Endothelial cell of umbilical vein (primary cell): ENCODE measurements around the gene ARFGEF3. TPM values are rescaled to one million over a fixed set of nuclear protein-coding genes. Genes with fewer than 3 reads are reported as not detected.

ENCODE experiments used
- BruUV-seq: library from RNA; stranded (reverse); fragments of 400-500 nt; replicated peaks from 2 replicates; lab custom pipeline; 2021; lab: Mats Ljungman, UMichigan
- CTCF ChIA-PET: fragments of 300-600, 350-600 bp; sonication (Branson Sonifier 250); formaldehyde crosslinking; loops from one replicate; lab custom pipeline; 2021; ENCODE audit warnings: antibody characterized with exemption, inconsistent platforms; lab: Charles Lee
- POLR2A ChIA-PET: fragments of 300-600, 350-600 bp; sonication (Branson Sonifier 250); formaldehyde crosslinking; loops from one replicate; lab custom pipeline; 2021; ENCODE audit warnings: antibody characterized with exemption, inconsistent platforms; lab: Charles Lee
- DNase-seq: peaks from one replicate; pipeline ENCODE4 v3.0.0-alpha.2; 2011; ENCODE audit warnings: low read depth, low spot score
- FAIRE-seq: peaks from 2 replicates; lab custom pipeline; 2011; peaks lifted over from hg19 to GRCh38; lab: Jason Lieb, UNC
- H2AFZ ChIP-seq: 2 replicates; pipeline ENCODE4 v1.6.0; 2012; ENCODE audit warnings: low read depth, low read length, control low read depth, inconsistent platforms
- H3K27ac ChIP-seq: 2 replicates; pipeline ENCODE4 v1.5.1; 2011; ENCODE audit warnings: low read depth, mild to moderate bottlenecking, control low read depth, low read length, moderate library complexity; ENCODE audit not compliant: insufficient read depth
- H3K27me3 ChIP-seq, 2 experiments: 2 replicates each; pipeline versions ENCODE4 v1.6.0 to v1.6.1; 2011; ENCODE audit warnings: low read length in 2 of 2, mixed read lengths in 1 of 2; ENCODE audit not compliant: control insufficient read depth in 2 of 2, insufficient read depth in 2 of 2
- H3K36me3 ChIP-seq, 2 experiments: 2 replicates in 1 of 2; 3 replicates in 1 of 2; pipeline ENCODE4 v1.5.1; 2011; ENCODE audit warnings: low read length in 2 of 2, mild to moderate bottlenecking in 1 of 2, moderate library complexity in 1 of 2; ENCODE audit not compliant: control insufficient read depth in 2 of 2, insufficient read depth in 2 of 2; ENCODE audit errors: extremely low read depth in 1 of 2
- H3K4me1 ChIP-seq: 3 replicates; pipeline ENCODE4 v1.5.1; 2011; ENCODE audit warnings: mild to moderate bottlenecking, low read length; ENCODE audit not compliant: control insufficient read depth, insufficient read depth; ENCODE audit errors: extremely low read depth
- H3K4me2 ChIP-seq: 2 replicates; pipeline ENCODE4 v1.6.1; 2011; ENCODE audit warnings: low read length, control low read depth, mixed read lengths; ENCODE audit not compliant: insufficient read depth
- H3K4me3 ChIP-seq, 3 experiments: fragments of 200-600 bp in 1 of 3; sonication (generic), shearing (Covaris generic) in 1 of 3; replicated peaks in 1 of 3; 2 replicates each; pipeline ENCODE4 v1.5.1; 2011 to 2016; ENCODE audit warnings: control low read depth in 3 of 3, low read length in 3 of 3, mild to moderate bottlenecking in 2 of 3, inconsistent platforms in 1 of 3, low read depth in 1 of 3, moderate library complexity in 1 of 3; ENCODE audit not compliant: insufficient read depth in 1 of 3
- H3K79me2 ChIP-seq: 2 replicates; pipeline ENCODE4 v1.6.0; 2012; ENCODE audit warnings: low read length, inconsistent platforms; ENCODE audit not compliant: control insufficient read depth, insufficient read depth
- H3K9ac ChIP-seq: replicated peaks from 2 replicates; pipeline ENCODE3; 2011; ENCODE audit warnings: low read length, control low read depth; ENCODE audit not compliant: insufficient read depth; ENCODE audit errors: extremely low read depth
- H3K9me1 ChIP-seq: replicated peaks from 3 replicates; pipeline ENCODE4 v1.6.0; 2011; ENCODE audit warnings: mild to moderate bottlenecking, low read length; ENCODE audit not compliant: control insufficient read depth, insufficient read depth; ENCODE audit errors: extremely low read depth
- H3K9me3 ChIP-seq: replicated peaks from 2 replicates; pipeline ENCODE4 v1.5.1; 2012; ENCODE audit warnings: low read length, inconsistent platforms; ENCODE audit not compliant: control insufficient read depth, insufficient read depth
- H4K20me1 ChIP-seq: replicated peaks from 2 replicates; pipeline ENCODE3; 2011; ENCODE audit warnings: mild to moderate bottlenecking, low read length; ENCODE audit not compliant: control insufficient read depth, insufficient read depth; ENCODE audit errors: extremely low read depth
- EZH2 ChIP-seq: IDR thresholded peaks from 2 replicates; pipeline ENCODE4 v1.6.1; 2012; ENCODE audit warnings: borderline replicate concordance, low read depth, mild to moderate bottlenecking, moderate library complexity, low read length, inconsistent platforms; ENCODE audit not compliant: severe bottlenecking
- FOS ChIP-seq: IDR thresholded peaks from 2 replicates; pipeline ENCODE4 v1.6.1; 2011; ENCODE audit warnings: mild to moderate bottlenecking, low read length, moderate library complexity, borderline replicate concordance; ENCODE audit not compliant: insufficient read depth
- GATA2 ChIP-seq: IDR thresholded peaks from 2 replicates; pipeline ENCODE4 v1.7.0; 2011; ENCODE audit warnings: low read depth, mild to moderate bottlenecking, moderate library complexity, mixed read lengths, low read length; ENCODE audit not compliant: insufficient read length, insufficient read depth
- JUN ChIP-seq: IDR thresholded peaks from 2 replicates; pipeline ENCODE4 v1.6.1; 2011; ENCODE audit warnings: borderline replicate concordance, low read depth; ENCODE audit not compliant: insufficient read length, insufficient read depth
- MYC ChIP-seq: IDR thresholded peaks from one replicate; pipeline ENCODE4 v1.6.1; 2011; ENCODE audit warnings: mild to moderate bottlenecking, low read depth, low read length
- POLR2A ChIP-seq: IDR thresholded peaks from 2 replicates; pipeline ENCODE4 v1.6.1; 2012; ENCODE audit warnings: low read depth, mild to moderate bottlenecking, control low read depth, low read length
- POLR2AphosphoS5 ChIP-seq: IDR thresholded peaks from 2 replicates; pipeline ENCODE4 v1.6.1; 2012; ENCODE audit warnings: low read depth, mild to moderate bottlenecking, control low read depth, low read length, moderate library complexity; ENCODE audit not compliant: insufficient read depth
- dilution Hi-C: fragments of 300-500 bp; cut with MboI; formaldehyde crosslinking; loops from one replicate; pipeline ENCODE4 v1.15.0; 2019; ENCODE audit warnings: low sequenced_read_pairs; ENCODE audit not compliant: extremely low pct_ligation_motif_present
- intact Hi-C: fragments of 100-400 bp; cut with micrococcal nuclease; formaldehyde crosslinking; loops from one replicate; pipeline ENCODE4 v1.10.0; 2022
- polyA plus RNA-seq, 4 experiments: library from polyadenylated mRNA; depleted of rRNA in 3 of 4; stranded (reverse) in 3 of 4; unstranded in 1 of 4; fragments of >200 nt; gene quantifications; 2 replicates each; pipeline versions ENCODE4 v1.2.1 to v1.2.3, GENCODE V29; 2011 to 2012; ENCODE audit warnings: missing spikeins in 1 of 4
- total RNA-seq: library from RNA; stranded (reverse); gene quantifications from 2 replicates; pipeline ENCODE4 v1.2.3, GENCODE V29; 2021
- TF ChIP-seq, protein P1 (sequence below): IDR thresholded peaks from 2 replicates; pipeline ENCODE4 v1.6.1; 2011; ENCODE audit not compliant: insufficient read depth, insufficient read length
- TF ChIP-seq, protein P2 (sequence below), 2 donors: IDR thresholded peaks; 1 replicate in 1 of 2; 2 replicates in 1 of 2; pipeline ENCODE4 v1.5.1; 2011; ENCODE audit warnings: low read length in 2 of 2, mild to moderate bottlenecking in 2 of 2, moderate library complexity in 2 of 2, control low read depth in 1 of 2, inconsistent platforms in 1 of 2, low read depth in 1 of 2; ENCODE audit not compliant: insufficient read depth in 1 of 2; ENCODE audit errors: extremely low read depth in 1 of 2

ARFGEF3 gene
- total and polyA plus RNA-seq, 2 donors (not counting 3 experiments of a cell fraction or from before 2014, with no cell fraction given) = 1.3 to 7.3 TPM

DNA sequence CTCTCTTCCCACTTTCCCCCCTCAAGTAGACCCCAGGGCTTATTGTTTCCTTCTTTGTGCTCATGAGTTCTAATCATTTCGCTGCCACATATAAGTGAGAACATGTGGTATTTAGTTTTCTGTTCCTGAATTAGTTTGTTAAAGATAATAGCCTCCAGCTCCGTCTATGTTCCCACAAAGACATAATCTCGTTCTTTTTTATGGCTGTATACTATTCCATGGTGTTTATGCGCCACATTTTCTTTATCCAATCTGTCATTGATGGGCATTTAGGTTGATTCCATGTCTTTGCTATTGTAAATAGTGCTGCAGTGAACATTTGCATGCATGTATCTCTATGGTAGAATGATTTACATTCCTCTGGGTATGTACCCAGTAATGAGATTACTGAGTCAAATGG is 37.6 kb upstream of the ARFGEF3 start:
- dilution Hi-C loops = no loop called here
- Histone ChIP-seq H3K27ac (no peak overlapping the region), H3K27me3 (peaks cover 5 to 8% of the 10 kb centered on the region in 2 experiments), H3K4me1 (no peaks in the 10 kb centered on the region), H3K36me3 (no peaks in the 10 kb centered on the region), H4K20me1 (no peaks in the 10 kb centered on the region), H3K79me2 (no peaks in the 10 kb centered on the region), H3K9ac (no peak overlapping the region), H3K4me2 (no peak overlapping the region), H2AFZ (no peak overlapping the region), H3K9me1 (peaks cover 4% of the 10 kb centered on the region), H3K9me3 (no peaks in the 10 kb centered on the region), H3K4me3 (no peak overlapping the region)
- TF ChIP-seq EZH2 (no peak), POLR2A (no peak), GATA2 (no peak), POLR2AphosphoS5 (no peak)
- DNase-seq = no peak
- intact Hi-C loops = no loop called here
- ChIA-PET CTCF (interaction anchor here (2.6 kb wide), 1 partner anchor 8 kb away, joined by 14 read pairs; no protein-coding TSS in a partner anchor), POLR2A (no interaction called here)
- BruUV-seq = no TSS peak
- FAIRE-seq = no peak

DNA sequence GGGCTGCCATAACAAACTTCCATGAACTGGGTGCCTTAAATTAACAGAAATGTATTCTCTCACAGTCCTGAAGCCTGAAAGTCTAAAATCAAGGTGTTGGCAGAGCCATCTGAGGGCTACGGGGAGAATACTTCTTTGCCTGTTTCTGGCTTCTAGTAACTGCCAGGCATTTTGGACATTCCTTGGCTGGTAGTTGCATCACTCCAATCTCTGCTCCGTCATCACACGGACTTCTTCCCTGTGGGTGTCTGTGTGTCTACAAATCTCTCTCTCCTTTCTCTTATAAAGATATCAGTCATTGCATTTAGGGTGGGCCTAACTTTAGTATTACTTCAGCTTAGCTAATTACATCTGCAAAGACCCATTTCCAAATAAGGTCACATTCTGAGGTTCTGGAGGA is 33.6 kb upstream of the ARFGEF3 start:
- H3K9ac ChIP-seq = no peak overlapping the region
- dilution Hi-C loops (no loop called here), intact Hi-C loops (no loop called here)
- no peak overlapping the region for H3K27ac ChIP-seq
- DNase-seq = no peak
- H3K9me3 ChIP-seq = no peaks in the 10 kb centered on the region
- H3K4me3 ChIP-seq = no peak overlapping the region
- POLR2A ChIA-PET = no interaction called here
- H3K4me1 ChIP-seq = no peaks in the 10 kb centered on the region
- FAIRE-seq = no peak
- H4K20me1 ChIP-seq = no peaks in the 10 kb centered on the region
- no peak overlapping the region for H3K4me2 ChIP-seq
- H2AFZ ChIP-seq = no peak overlapping the region
- H3K36me3 ChIP-seq = no peaks in the 10 kb centered on the region
- no peaks in the 10 kb centered on the region for H3K79me2 ChIP-seq
- peaks cover 0 to 4% of the 10 kb centered on the region in 2 experiments for H3K27me3 ChIP-seq
- TF ChIP-seq JUN (no peak), POLR2A (no peak), EZH2 (no peak), MYC (no peak), POLR2AphosphoS5 (no peak), FOS (no peak), GATA2 (no peak)
- TF ChIP-seq, protein P1, sequence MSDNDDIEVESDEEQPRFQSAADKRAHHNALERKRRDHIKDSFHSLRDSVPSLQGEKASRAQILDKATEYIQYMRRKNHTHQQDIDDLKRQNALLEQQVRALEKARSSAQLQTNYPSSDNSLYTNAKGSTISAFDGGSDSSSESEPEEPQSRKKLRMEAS = no peak
- TF ChIP-seq, protein P2, sequence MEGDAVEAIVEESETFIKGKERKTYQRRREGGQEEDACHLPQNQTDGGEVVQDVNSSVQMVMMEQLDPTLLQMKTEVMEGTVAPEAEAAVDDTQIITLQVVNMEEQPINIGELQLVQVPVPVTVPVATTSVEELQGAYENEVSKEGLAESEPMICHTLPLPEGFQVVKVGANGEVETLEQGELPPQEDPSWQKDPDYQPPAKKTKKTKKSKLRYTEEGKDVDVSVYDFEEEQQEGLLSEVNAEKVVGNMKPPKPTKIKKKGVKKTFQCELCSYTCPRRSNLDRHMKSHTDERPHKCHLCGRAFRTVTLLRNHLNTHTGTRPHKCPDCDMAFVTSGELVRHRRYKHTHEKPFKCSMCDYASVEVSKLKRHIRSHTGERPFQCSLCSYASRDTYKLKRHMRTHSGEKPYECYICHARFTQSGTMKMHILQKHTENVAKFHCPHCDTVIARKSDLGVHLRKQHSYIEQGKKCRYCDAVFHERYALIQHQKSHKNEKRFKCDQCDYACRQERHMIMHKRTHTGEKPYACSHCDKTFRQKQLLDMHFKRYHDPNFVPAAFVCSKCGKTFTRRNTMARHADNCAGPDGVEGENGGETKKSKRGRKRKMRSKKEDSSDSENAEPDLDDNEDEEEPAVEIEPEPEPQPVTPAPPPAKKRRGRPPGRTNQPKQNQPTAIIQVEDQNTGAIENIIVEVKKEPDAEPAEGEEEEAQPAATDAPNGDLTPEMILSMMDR (IDR thresholded peaks at IDR 0.05; ENCODE audit: extremely low read depth in 1 of 2, insufficient read depth in 1 of 2, low read depth in 1 of 2, low read length in 2 of 2) = no peak
- CTCF ChIA-PET = interaction anchor here (1.4 kb wide), 1 partner anchor 12 kb away, joined by 5 read pairs; no protein-coding TSS in a partner anchor
- no TSS peak for BruUV-seq
- H3K9me1 ChIP-seq = no peaks in the 10 kb centered on the region
